CD4-positive, alpha-beta T cell treated with Interleukin-6 for 4 hours (primary cell): Measurements from ENCODE around the gene RTN4RL1.
A peak's percentile ranks its signal among the peaks of the same experiment; 100 is the strongest.

ENCODE experiments used
- DNase-seq: peaks from one replicate; pipeline ENCODE4 v3.0.0-alpha.2; 2020; ENCODE audit warnings: mixed read lengths

Gene RTN4RL1, protein sequence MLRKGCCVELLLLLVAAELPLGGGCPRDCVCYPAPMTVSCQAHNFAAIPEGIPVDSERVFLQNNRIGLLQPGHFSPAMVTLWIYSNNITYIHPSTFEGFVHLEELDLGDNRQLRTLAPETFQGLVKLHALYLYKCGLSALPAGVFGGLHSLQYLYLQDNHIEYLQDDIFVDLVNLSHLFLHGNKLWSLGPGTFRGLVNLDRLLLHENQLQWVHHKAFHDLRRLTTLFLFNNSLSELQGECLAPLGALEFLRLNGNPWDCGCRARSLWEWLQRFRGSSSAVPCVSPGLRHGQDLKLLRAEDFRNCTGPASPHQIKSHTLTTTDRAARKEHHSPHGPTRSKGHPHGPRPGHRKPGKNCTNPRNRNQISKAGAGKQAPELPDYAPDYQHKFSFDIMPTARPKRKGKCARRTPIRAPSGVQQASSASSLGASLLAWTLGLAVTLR

DNA sequence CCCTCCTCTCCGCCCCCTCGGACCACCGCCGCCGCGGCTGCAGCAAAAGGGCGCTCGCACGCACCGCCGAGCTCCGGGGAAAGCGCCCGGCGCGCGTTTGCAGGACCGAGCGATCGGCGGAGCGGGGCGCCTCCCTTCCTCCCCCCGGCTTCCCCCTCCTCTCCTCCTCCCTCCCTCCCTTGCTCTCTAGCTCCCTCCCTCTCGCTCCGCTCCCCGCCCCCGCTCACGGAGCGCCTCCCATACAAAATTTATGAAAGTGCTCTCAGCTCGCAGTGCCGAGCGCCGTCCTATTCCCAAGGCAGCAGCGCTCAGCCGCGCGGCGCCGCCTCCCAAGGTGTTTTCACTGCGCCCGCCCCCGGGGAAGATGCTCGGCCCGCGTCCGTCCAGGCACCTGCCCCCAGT is at the start of gene RTN4RL1:
RTN4RL1 (minus strand) TSS at position 115 of the 402 bp plus-strand sequence. CDS start 469 bp downstream, outside the sequence.
- DNase-seq, result peak; percentile 86

DNA sequence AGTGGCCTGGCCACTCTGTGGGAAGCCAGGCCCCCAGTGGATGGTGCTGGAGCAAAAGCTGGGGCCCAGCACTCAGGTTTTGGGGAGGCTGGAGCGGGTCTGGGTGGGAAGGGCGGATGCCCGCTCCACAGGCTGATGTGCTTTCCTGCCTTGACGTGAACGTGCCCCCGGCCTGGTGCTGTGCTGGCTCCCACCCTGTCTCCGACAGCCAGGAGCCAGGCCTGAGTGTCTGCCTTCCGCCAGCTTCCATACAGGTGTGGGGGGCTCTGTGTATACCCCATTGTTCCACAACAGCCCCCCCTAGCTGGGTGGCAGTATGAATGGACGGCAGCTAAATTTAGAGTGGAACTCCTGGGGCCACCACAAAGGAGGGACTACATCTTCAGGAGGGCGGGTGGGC is 49.8 kb upstream of the RTN4RL1 start:
- DNase-seq, result no peak

DNA sequence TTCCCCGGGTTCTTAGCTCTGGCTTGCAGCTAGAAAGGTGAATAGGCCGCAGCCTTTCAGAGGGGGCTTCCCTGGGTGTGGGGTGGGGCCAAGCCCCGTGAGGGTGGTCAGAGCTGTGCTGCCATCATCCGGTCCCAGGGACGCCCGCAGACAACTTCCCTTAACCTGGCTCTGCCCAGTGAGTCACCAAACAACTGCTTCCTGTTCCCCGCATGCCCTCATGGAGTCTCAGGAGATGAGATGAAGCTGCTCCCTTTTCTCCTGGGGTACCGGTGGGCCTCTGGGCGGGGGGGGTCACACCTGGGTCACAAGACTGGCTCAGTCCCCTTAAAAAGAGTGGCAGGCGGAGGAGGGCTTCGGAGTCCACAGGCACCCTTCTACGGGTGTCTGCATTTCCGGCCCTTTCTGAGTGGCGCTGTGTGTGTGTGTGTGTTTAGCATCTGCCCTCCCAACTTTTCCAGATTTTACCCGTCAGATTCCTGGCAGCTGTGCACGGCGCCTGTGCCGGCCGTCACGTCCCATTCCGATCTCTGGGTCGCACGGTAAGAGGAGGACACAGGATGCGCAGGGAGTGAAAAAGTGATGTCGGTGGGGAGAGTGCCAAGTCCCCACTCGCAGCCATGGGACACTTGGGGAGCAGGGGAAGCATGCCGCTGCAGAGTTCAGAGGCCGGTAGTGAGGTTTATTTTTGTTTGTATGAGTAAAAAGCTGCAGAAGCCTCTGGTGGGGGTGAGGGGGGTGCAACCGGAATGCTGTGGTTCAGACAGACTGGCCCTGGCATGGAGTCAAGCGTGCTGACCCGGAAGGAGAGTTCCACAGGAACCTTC is 46.5 kb upstream of the RTN4RL1 start:
- DNase-seq, result no peak

DNA sequence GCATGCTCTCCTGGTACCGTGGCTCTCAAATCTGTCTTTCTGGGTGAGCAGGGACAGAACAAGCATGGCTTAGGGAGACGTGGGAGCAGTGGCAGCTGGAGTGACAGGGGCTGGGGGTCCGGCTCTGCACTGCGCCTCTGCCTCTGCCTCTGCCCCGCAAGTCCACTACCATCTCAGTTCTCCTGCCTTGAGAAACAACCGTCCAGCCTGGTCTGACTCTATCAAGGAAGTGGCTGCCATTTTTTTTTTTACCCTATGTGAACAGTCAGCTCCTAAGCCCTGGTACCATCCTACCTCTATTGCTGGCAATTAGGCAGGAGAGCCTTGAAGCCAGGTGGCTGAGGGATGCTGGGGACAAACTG is 45.9 kb upstream of the RTN4RL1 start:
- DNase-seq, result no peak

DNA sequence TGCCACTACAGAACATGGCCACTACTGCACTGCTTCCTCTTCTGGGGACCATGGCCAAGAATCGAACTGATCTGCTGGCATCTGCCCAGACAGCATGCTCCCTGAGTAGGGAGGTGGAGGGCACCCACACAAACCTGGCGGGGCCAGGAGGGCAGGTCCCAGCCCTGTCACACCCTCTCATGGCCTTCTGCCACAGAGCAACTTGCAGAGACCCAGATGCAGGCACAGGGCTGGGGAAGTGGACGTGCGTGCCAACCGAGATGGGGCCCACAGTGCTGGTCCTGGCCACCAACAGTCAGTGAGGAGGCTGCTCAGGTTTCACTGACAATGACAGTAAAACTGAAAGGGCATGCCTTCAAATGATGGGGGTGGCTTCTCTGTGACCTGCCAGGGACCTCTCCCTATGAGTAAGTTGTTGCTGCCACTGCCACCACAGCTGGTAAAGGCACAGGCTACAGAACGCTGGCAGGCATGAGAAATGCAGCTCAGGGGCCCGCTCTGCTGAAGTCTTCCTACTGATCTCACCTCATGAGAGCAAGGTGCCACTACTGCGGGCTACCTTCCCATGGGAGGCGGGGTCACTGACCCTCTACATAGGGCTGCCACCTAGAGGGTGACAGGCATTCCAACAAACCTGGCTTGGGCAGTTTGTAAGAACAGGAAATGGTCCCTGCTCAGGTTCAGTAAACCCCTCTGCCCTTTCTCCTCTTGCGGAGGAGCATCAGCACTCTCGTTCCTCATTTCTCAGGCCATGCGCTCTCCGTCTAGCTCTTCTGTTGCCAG is 45.3 kb upstream of the RTN4RL1 start:
- no peak for DNase-seq

DNA sequence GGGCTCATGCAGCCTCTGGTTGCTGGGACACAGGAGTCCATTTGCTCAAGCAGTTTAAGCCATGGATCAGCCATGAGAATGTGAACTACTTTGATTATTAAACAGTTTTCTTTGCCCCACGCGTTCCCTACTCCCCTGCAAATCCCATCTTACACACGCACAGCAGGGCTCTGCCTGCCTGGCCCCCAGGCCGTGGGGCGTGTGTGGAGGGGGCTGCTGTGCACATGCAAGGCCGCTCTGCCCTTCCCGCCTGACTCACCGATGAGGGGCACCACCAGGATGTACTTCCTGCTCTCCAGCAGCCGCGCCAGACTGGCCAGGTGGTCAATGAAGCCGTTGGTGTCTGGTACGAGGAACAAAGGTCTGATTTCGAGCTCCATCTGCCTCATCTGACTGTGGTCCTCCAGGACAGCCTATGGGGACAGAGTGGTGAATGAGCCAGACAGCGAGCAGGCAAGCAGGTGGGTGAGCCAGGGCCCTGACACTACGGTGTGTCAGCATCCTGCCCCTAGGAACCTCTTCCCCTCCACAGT is 43.5 kb upstream of the RTN4RL1 start:
- DNase-seq, result no peak

DNA sequence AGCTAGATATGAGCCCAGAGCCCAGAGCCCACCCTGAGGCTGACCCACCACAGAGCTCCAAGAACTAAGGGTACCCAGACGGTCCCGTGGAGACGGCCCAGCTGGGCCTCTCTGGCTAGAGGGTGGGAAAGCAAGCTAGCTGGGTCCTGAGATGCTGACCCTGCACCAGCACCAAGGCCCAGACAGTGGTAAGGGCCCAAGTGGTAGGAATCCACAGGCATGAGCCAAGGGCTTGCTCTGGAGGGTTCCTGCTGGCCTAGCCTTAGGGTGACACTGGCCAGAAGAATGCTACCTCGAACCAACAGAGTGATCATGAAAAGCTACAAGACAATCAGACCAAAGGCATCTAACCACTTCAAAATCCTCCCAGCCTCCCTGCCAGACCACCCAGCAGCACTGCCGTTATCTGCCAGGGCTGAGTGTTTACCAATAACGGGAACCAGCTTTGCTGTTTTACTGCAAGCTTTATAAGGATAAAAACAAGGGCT is 42.9 kb upstream of the RTN4RL1 start:
- DNase-seq, result no peak

DNA sequence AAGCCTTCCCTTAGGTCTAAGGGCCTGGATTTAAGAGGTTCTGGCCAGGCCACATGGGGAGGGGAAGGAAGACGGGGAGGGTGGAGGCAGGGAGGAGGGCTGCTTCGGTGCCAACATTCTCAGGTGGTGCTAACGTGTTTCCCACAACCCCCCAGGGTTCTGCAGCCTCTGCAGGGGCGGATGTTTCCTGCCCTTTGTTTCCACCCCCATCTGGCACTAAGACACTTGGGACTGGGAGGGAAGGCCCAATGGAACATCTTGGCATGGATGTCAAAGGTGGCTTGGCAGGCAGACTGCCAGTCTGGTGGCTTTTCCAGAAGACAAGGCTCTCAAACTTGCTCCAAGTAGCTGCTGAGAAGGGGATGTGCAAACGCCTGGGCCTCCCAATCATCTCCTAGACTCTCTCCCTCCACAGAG is 42.5 kb upstream of the RTN4RL1 start:
- DNase-seq, result no peak

DNA sequence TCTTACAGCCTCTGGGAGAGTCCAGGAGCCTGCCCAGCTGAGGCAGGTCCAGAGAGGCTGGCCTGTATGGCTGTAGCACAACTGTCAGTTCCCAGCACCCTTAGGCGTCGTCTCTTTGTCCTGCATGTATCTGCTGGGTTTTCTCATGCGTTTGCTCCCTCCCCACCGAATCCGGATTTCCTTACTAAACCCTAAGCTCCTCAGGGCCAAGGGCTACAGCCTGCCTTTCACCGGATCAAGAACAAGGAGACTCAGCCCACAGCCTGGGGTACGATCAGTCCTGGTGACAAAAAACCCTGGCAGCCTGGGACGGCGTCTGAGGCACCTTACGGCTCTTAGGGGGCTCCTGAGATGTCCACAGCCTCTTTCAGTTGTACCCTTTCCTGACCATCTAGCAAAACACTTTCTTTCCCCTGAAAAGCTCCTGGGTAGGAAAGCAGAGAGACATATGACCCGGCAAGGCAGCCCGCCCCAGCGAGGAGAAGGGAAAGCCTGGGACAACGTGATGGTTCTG is 42.0 kb upstream of the RTN4RL1 start:
- DNase-seq, result no peak

DNA sequence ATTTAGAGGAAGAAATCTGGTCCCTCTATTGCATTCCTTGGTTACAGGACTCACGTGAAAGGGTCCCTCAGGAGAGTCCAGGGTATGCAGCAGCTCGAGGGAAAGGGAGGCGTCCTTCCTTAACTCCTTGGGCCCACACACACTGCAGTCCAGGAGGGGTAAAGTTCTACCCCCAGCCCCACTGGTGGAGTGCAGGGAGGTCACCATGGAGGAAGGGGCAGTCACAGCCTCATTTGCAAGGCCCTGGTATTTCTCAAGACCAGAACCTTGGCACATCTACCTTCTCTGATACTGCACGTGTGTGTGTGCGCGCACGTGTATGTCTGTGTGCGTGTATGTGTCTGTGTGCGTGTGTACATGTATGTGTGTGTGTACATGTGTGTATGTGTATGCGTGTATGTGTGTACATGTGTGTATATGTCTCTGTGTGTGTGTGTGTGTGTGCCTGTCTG is 40.8 kb upstream of the RTN4RL1 start:
- DNase-seq, result no peak

DNA sequence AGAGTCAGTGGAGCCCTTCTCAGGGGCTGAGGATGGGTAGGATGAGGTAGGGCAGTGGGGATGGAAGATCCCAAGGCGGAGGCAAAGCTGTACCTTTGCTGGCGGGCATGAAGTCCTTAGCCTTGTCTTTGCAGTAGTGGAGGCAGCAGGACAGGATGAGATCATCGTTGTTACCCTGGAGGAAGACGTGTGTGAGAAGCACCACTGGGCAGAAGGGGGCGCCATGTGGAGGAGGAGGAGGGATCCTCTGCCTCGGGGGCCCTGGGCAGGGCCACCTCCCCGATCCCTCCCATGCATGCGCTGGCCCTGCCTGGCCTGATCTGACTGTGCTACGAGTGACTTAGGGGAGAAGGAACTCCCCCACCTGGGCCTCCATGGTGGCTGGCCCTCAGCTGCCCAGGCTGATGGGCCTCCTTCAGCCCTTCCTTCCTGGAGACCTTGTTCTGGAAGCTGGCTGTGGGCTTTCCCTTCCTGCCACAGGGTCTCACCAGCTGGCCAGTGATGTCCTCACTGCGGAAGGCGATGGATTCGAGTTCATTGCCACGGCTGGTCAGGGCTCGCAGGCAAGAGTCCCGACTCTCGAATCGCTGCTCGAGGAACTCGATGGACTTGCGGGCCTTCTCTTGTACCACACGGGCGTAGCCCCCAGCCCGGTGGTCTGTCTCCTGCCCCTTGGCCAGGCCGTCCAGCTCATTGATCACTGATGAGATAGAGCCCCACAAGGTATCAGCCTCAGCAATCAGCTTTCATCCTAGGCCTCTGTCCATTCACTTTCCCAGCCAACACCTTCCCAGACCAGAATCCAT is 40.0 kb upstream of the RTN4RL1 start:
- peak; percentile 55 for DNase-seq

DNA sequence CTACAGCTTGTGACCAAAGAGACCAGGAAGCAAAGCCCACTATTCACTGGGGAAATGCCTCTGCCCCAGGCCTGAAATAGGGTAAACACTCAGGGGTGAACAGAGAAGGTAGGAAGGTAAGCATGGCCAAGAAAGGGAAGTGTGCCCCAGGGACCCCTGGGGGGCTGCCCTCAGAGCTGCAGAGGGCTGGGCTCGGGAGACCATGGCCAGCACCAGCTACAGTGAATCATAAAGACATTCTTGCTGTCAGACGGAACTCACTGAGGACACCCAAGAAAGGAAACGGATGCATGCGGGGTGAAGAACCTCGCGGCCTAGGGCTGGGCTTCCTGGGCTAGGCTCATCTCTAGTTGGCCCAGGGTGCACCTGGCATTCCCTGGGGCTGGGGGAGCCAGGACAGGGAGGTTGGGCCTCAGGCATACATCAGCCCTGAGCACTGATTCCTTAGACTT is 39.4 kb upstream of the RTN4RL1 start:
- no peak for DNase-seq

DNA sequence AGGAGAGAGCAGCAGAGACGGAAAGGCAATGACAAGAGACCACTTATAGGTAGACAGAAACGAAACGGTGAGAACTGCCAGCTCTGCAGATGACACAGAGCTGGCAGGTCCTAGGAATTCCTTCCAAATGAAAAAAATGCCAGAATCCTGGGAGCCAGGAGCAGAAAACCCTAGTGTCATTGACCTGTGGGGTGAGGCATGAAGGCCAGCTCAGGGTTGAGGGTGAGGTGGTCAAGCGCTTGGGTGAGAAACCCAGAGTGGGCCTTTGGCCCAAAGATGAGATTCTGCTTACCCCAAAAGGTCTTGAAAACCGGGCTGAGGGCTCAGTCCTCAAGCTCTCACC is 39.0 kb upstream of the RTN4RL1 start:
- no peak for DNase-seq

DNA sequence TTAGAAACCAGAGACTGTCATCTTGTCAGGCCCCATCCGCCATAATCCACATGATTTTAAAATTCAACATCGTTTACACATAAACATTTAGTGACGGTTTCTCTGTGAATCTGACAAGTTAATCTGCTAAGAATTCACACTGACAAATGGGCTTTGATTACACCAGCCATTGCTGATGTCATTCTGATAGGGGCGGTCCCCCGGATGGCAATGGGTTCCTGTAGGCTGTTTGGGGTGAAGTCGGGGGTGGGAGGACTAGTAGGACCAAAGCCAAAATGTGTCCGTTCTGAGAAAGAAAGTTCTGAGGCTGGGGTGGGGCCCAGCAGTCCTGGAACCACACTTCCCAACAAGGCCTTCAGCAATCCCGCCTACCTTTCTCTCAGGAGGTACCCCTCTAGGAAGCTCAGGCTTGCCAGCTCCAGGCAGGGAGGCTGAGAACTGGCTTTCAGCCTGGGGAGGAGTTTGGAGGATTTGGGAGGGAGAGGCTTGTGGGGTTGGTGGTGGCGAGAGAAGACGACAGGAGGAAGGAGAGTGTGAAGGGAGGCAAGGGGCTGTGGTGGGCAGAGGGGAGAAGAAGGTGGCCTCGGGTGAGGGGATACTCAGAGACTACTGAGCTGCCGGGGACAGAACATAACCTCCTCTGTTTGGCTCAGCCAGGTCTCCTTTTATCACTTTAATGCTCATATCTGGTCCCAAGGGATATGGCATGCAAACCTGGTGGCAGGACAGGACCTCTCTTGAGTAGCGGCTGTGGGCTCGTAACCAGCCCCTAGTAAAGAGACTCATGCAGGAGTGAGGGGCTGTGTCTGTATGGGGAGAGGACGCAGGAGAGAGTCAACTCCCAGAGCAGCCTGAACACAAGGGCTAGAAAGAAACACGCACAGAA is 38.4 kb upstream of the RTN4RL1 start:
- no peak for DNase-seq

DNA sequence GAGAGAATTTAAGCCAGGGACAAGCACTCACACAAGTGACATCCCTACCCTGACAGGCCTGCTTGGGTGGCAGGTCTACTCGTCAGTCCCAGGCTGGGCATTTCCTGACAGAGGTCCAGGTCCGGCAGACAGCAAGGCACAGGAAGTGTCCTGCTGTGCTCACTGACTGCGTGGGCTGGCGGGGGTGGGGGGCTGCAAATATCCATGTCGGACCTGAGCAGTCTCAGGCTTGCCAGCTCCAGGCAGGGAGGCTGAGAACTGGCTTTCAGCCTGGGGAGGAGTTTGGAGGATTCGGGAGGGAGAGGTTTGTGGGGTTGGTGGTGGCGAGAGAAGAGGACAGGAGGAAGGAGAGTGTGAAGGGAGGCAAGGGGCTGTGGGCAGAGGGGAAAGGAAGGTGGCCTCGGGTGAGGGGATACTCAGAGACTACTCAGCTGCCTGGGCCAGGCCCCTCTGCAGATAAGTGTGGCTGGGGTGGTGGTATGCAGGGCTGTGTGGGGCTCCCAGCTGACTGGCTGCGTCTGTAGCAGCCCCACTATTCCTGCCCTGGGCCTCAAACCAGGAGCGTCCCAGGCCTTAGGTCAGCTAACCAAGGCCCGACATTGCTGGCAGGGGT is 37.5 kb upstream of the RTN4RL1 start:
- no peak for DNase-seq

DNA sequence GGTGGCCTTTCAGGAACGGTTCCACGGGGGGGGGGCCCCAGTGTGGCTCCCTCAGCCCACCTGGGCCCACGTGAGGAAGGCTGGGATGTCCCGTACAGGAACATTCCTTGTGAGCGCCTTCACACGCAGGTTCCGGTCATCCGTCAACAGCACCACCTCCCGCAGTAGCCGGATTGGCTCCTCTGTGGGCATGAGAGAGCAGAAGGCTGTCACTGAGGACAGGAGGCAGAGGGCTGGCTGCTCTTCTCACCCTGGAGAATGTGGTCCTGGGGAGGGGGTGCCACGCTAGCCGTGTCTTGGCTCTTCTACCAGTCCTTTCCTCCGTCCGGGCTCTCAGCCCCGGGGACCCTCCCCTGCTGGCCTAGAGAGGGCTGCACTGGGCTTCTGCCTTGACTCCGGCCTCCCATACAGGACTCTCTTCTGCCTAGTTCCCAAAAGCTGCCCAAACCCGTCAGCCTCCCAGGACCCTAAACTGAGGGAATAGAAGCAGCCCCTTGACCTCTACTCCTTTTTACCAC is 36.4 kb upstream of the RTN4RL1 start:
- DNase-seq, result no peak

DNA sequence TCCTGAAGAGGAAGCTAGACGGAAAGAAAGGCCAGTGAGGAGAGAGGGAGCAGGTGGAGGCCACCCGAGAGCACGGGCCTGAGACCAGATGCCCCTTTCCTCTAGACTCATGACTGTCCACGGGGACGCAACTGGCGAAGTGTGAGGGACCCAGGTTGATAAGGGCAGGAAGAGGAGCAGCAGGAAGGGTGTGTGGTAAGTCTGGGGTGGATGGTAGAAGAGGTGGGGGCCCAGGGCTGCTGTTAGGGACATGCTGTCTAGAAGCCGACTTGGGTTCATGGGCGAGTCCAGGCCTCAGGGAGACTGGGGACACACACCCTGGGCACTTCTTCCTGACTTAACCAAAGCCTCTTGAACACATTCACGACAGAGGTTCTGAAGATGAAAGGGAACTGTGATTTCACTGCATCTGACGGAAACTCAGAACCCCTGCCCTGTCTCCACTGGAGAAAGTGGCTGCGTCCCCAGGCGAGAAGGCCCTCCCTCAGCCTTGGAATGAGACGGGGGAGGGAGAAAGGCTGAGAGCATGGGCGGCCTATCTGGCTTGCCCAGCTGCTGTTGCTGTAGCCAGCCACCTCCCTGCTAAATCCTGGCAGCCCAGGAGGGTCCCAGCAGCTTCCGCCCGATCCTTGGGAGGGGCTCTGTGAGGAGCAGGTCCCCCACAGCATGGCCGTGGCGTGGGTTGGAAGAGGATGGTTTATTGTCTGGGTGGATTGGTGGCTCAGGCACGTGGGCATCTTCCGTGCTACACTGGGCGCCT is 35.7 kb upstream of the RTN4RL1 start:
- no peak for DNase-seq

DNA sequence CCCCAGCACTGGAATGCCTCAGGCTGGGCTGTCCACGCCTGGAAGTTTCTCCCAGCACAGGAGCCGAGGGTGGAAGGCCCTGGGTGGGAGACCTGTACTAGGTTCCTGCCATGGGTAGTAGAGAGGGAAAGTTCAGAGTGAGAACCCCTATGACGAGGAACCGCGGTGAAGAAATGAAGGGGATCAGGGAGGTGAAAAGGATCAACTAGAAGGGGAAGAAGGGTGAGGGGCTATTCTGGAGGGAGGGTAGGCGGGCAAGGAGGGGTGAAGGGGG is 35.2 kb upstream of the RTN4RL1 start:
- no peak for DNase-seq
